ENCODE data around the gene ARL5A.
A peak's percentile ranks its signal among the peaks of the same experiment; 100 is the strongest.
"Not testable (repeated sequence)": the region's sequence is repeated elsewhere in the genome, so short reads cannot be mapped to it uniquely, and the experiment has no call there.

ARL5A gene

GRCh38 chr2:151828143-151828889 lies at the start of gene ARL5A:
Gene ARL5A, minus strand, starts transcription at chr2:151828421. Its CDS starts 245 bp downstream, at chr2:151828176.
- TF ChIP-seq CTCF (IDR thresholded peaks at IDR 0.05; ENCODE audit: extremely low read depth, missing control alignments), result no peak
- peak; percentile 97 for DNase-seq (ENCODE audit: low spot score)

GRCh38 chr2:151875631-151876030 lies 47.4 kb upstream of the ARL5A start:
- DNase-seq (ENCODE audit: low spot score), result not testable (repeated sequence)

- no peak for DNase-seq (ENCODE audit: low spot score)
- TF ChIP-seq CTCF (IDR thresholded peaks at IDR 0.05; ENCODE audit: extremely low read depth, missing control alignments), result no peak
Observed at GRCh38 chr2:151872463-151872862, 44.2 kb upstream of the ARL5A start.

- no peak for DNase-seq (ENCODE audit: low spot score)
- TF ChIP-seq CTCF (IDR thresholded peaks at IDR 0.05; ENCODE audit: extremely low read depth, missing control alignments), result no peak
Observed at GRCh38 chr2:151869291-151869690, 41.1 kb upstream of the ARL5A start.

GRCh38 chr2:151862700-151863099 lies 34.5 kb upstream of the ARL5A start:
- TF ChIP-seq CTCF (IDR thresholded peaks at IDR 0.05; ENCODE audit: extremely low read depth, missing control alignments), result no peak
- DNase-seq (ENCODE audit: low spot score), result peak; percentile 76

GRCh38 chr2:151861174-151861573 lies 33.0 kb upstream of the ARL5A start:
- TF ChIP-seq CTCF (IDR thresholded peaks at IDR 0.05; ENCODE audit: extremely low read depth, missing control alignments), result no peak
- no peak for DNase-seq (ENCODE audit: low spot score)

- DNase-seq (ENCODE audit: low spot score), result no peak
- no peak for TF ChIP-seq CTCF (IDR thresholded peaks at IDR 0.05; ENCODE audit: extremely low read depth, missing control alignments)
Observed at GRCh38 chr2:151860613-151861146, 32.5 kb upstream of the ARL5A start.

- no peak for DNase-seq (ENCODE audit: low spot score)
- TF ChIP-seq CTCF (IDR thresholded peaks at IDR 0.05; ENCODE audit: extremely low read depth, missing control alignments), result no peak
Observed at GRCh38 chr2:151860210-151860609, 32.0 kb upstream of the ARL5A start.

All from GM20000 (cell line).